HG03159 (cell line): ENCODE measurements around the gene NUDT15.
A peak's percentile ranks its signal among the peaks of the same experiment; 100 is the strongest.
"Not testable (repeated sequence)": the region's sequence is repeated elsewhere in the genome, so short reads cannot be mapped to it uniquely, and the experiment has no call there.

Experiments used
- ATAC-seq: cut with Tn5 transposase; IDR thresholded peaks from one replicate; pipeline ENCODE4 v1.9.1; 2021; ENCODE audit warnings: mild to moderate bottlenecking, moderate library complexity; ENCODE audit not compliant: unreplicated experiment

Gene NUDT15

GRCh38 chr13:48040896-48041295 lies 3.4 kb downstream of the NUDT15 start:
- no peak for ATAC-seq

- no peak for ATAC-seq
Observed at GRCh38 chr13:48042894-48043293, 5.4 kb downstream of the NUDT15 start.

GRCh38 chr13:48043789-48044503 lies 6.4 kb downstream of the NUDT15 start:
- ATAC-seq: no peak

GRCh38 chr13:48050550-48050949 lies 13.0 kb downstream of the NUDT15 start:
- no peak for ATAC-seq

- ATAC-seq: no peak
Observed at GRCh38 chr13:48054601-48055000, 17.1 kb downstream of the NUDT15 start.

GRCh38 chr13:48055712-48056111 lies 18.2 kb downstream of the NUDT15 start:
- no peak for ATAC-seq

GRCh38 chr13:48058536-48058935 lies 21.0 kb downstream of the NUDT15 start:
- not testable (repeated sequence) for ATAC-seq

GRCh38 chr13:48059951-48060350 lies 22.4 kb downstream of the NUDT15 start:
- not testable (repeated sequence) for ATAC-seq

GRCh38 chr13:48066310-48066989 lies 28.9 kb downstream of the NUDT15 start:
- peak; percentile 54 for ATAC-seq

- ATAC-seq: no peak
Observed at GRCh38 chr13:48068036-48068435, 30.5 kb downstream of the NUDT15 start.

- no peak for ATAC-seq
Observed at GRCh38 chr13:48068952-48069351, 31.4 kb downstream of the NUDT15 start.

- no peak for ATAC-seq
Observed at GRCh38 chr13:48069573-48069972, 32.0 kb downstream of the NUDT15 start.

GRCh38 chr13:48070942-48071341 lies 33.4 kb downstream of the NUDT15 start:
- ATAC-seq: no peak

- ATAC-seq: no peak
Observed at GRCh38 chr13:48072304-48072703, 34.8 kb downstream of the NUDT15 start.

GRCh38 chr13:48072787-48073186 lies 35.3 kb downstream of the NUDT15 start:
- no peak for ATAC-seq

GRCh38 chr13:48074006-48074405 lies 36.5 kb downstream of the NUDT15 start:
- no peak for ATAC-seq

GRCh38 chr13:48078251-48078656 lies 40.7 kb downstream of the NUDT15 start:
- peak; percentile 99 for ATAC-seq

GRCh38 chr13:48081739-48082138 lies 44.2 kb downstream of the NUDT15 start:
- ATAC-seq: no peak

GRCh38 chr13:48086272-48086671 lies 48.7 kb downstream of the NUDT15 start:
- no peak for ATAC-seq

- no peak for ATAC-seq
Observed at GRCh38 chr13:48093588-48093987, 56.1 kb downstream of the NUDT15 start.

- peak; percentile 12 for ATAC-seq
Observed at GRCh38 chr13:48094404-48094780, 56.9 kb downstream of the NUDT15 start.

GRCh38 chr13:48094781-48095502 lies 57.4 kb downstream of the NUDT15 start, which contains the start of gene MED4:
Gene MED4, minus strand, starts transcription at chr13:48095104. Its CDS starts 26 bp downstream, at chr13:48095078.
- peak; percentile 95 for ATAC-seq
